ENCODE measurements around the gene DYNLT1. TPM values are rescaled to one million over a fixed set of nuclear protein-coding genes. Genes with fewer than 3 reads are reported as not detected.
A peak's percentile ranks its signal among the peaks of the same experiment; 100 is the strongest.

DYNLT1 gene
- total RNA-seq, 2 donors from 2014 or later = 57.3 to 91.5 TPM

DNA sequence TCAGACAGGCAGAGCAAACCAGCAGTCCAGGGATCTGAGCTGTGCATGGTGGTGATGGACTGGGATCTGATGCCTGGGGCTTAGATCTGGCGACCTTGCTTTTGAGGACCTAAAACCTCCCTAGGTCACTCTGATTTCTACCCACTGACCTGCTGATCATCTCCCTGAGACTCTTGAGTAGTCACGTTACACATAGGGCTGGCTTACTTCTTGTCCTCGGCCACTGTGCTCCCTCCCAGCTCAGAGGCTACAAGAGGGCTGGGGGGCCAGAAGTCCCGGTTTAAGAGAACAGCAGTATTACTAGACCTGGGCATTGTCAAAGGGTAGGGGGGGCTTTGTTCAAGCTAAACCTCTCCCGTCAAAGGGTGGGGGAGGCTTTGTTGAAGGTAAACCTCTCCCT is 5.5 kb downstream of the DYNLT1 start:
- H3K4me3 ChIP-seq = no peak overlapping the region
- H3K9me3 ChIP-seq = no peaks in the 10 kb centered on the region
- H3K36me3 ChIP-seq = peaks cover 22% of the 10 kb centered on the region
- H3K27me3 ChIP-seq = no peaks in the 10 kb centered on the region
- peak overlapping the region in 1 of 2 donors; percentile 34 for H3K27ac ChIP-seq
- no peak for DNase-seq (ENCODE audit: low spot score)
- H3K4me1 ChIP-seq = peaks cover 0 to 56% of the 10 kb centered on the region in 2 donors
- TF ChIP-seq, protein P1, sequence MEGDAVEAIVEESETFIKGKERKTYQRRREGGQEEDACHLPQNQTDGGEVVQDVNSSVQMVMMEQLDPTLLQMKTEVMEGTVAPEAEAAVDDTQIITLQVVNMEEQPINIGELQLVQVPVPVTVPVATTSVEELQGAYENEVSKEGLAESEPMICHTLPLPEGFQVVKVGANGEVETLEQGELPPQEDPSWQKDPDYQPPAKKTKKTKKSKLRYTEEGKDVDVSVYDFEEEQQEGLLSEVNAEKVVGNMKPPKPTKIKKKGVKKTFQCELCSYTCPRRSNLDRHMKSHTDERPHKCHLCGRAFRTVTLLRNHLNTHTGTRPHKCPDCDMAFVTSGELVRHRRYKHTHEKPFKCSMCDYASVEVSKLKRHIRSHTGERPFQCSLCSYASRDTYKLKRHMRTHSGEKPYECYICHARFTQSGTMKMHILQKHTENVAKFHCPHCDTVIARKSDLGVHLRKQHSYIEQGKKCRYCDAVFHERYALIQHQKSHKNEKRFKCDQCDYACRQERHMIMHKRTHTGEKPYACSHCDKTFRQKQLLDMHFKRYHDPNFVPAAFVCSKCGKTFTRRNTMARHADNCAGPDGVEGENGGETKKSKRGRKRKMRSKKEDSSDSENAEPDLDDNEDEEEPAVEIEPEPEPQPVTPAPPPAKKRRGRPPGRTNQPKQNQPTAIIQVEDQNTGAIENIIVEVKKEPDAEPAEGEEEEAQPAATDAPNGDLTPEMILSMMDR (IDR thresholded peaks at IDR 0.05) = no peak

DNA sequence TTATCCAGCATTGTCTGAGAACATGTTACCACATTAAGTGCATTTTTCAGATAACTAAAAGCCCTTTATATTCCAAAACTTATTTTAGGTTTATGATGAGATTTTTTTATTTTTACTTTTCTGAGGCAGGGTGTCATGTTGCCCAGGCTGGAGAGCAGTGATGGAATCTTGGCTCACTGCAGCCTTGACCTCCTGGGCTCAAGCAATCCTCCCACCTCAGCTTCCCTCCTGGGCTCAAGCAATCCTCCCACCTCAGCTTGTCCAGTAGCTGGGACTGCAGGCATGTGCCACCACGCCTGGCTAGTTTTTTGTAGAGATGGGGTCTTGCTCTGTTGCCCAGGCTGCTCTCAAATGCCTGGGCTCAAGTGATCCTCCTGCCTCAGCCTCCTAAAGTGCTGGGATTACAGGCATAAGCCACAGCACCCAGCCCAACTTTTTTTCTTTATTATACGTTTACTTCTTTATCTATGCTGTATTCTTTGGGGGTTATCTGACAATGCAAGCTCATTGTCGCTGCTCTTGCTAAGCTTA is 6.2 kb downstream of the DYNLT1 start:
- no peak for DNase-seq (ENCODE audit: low spot score)
- Histone ChIP-seq H3K4me1 (peaks cover 0 to 51% of the 10 kb centered on the region in 2 donors), H3K36me3 (peaks cover 26% of the 10 kb centered on the region), H3K9me3 (no peaks in the 10 kb centered on the region), H3K4me3 (no peak overlapping the region), H3K27me3 (no peaks in the 10 kb centered on the region), H3K27ac (peak overlapping the region in 1 of 2 donors; percentile 34)
- TF ChIP-seq, protein P1 (IDR thresholded peaks at IDR 0.05) = no peak

DNA sequence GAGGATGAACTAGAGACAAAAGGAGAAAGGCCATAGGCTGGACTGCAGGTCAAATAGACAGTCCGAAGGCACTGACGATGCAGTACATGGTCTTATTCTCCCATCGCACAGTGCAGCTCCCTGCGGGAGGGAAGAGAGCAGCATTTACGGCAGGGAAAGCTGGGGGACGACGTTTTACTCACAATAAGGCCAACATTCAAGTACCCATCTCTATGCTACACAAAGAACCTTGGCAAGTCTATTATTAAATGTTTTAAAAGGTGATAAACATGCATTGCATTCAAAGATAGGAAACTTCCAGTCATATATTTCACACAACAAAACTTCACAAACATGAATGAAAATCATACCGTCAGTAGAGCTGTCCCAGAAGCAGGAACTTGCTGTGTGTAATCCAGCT is 7.8 kb downstream of the DYNLT1 start:
- Histone ChIP-seq H3K27me3 (no peaks in the 10 kb centered on the region), H3K4me1 (peaks cover 0 to 44% of the 10 kb centered on the region in 2 donors), H3K9me3 (no peaks in the 10 kb centered on the region), H3K27ac (no peak overlapping the region), H3K36me3 (peaks cover 30% of the 10 kb centered on the region), H3K4me3 (no peak overlapping the region)
- TF ChIP-seq, protein P1 (IDR thresholded peaks at IDR 0.05) = no peak
- no peak for DNase-seq (ENCODE audit: low spot score)

DNA sequence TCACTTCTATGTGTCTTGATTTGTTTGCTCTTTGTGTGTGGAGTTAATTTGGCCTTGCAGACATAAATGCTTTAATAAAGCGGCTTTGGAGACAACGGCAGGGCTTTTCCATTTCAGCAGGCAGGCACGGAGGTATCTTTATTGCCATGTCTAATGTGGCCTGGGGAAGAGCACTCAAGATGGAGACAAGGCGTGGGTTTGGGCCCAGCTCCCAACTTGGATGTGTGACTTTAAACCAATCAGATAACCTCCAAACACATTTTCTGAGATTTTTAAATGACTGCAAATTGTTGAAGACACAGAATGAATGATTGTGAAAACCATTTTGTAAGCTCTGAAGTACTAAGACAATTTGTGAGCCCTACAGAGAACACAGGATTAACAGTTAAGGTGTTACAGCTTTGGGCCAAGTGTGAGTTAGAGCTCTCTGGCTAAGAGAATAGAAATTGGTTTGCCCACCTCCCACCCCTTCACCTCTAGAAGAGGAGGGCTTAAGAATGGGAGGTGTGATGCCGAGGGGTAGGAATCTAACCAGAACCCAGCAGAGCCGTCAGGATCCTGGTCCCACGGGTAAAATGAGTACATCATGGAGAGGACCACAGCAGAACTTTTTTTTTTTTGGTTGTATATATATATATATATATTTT is 9.0 kb downstream of the DYNLT1 start:
- H3K9me3 ChIP-seq = no peaks in the 10 kb centered on the region
- peaks cover 30% of the 10 kb centered on the region for H3K36me3 ChIP-seq
- H3K4me3 ChIP-seq = no peak overlapping the region
- no peak for DNase-seq (ENCODE audit: low spot score)
- TF ChIP-seq, protein P1 (IDR thresholded peaks at IDR 0.05) = no peak
- no peaks in the 10 kb centered on the region for H3K27me3 ChIP-seq
- H3K27ac ChIP-seq = peak overlapping the region in 1 of 2 donors; percentile 8
- H3K4me1 ChIP-seq = peaks cover 0 to 45% of the 10 kb centered on the region in 2 donors

DNA sequence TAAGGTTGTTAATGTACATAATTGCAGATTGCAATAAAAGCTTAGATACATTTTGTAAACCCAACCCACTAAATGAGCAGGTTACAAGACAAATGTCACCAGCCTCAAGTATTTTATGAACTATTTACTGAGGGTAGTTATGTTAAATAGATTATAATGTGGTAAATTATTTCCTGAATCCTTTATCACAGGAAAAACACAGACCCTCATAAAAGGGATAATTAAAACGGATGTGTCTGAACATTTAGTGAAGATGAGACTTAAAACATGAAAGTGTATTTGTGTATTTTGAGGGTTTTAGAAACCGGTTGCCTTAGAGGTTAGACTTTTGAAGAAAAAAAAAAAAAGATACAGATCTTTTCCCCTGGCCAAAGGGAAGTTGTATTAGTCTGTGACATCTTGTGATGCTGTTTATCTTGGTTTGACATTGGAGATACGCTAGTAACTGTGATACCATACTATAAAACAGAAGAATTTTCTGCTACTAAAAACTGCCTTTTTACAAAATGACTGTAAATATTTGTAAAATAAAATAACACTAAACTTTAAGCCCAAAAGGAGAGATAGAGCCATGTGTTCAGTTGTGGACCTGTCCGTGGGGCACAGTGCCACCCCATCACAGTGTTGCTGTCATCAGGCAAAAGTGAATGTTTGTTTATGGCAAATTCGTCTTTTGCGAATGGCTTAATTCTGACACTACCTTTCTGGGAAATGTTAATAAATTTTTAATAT is 9.7 kb downstream of the DYNLT1 start:
- Histone ChIP-seq H3K27me3 (no peaks in the 10 kb centered on the region), H3K4me3 (no peak overlapping the region), H3K27ac (peak overlapping the region in 1 of 2 donors; percentile 8), H3K4me1 (peaks cover 0 to 41% of the 10 kb centered on the region in 2 donors), H3K9me3 (no peaks in the 10 kb centered on the region), H3K36me3 (peaks cover 30% of the 10 kb centered on the region)
- TF ChIP-seq, protein P1 (IDR thresholded peaks at IDR 0.05) = no peak
- no peak for DNase-seq (ENCODE audit: low spot score)
